ENCODE data around the gene ADARB1. TPM values are rescaled to one million over a fixed set of nuclear protein-coding genes. Genes with fewer than 3 reads are reported as not detected.

The ADARB1 gene
- total RNA-seq, 4 donors from 2014 or later: 3.4 to 15.6 (median 5.7) TPM

DNA sequence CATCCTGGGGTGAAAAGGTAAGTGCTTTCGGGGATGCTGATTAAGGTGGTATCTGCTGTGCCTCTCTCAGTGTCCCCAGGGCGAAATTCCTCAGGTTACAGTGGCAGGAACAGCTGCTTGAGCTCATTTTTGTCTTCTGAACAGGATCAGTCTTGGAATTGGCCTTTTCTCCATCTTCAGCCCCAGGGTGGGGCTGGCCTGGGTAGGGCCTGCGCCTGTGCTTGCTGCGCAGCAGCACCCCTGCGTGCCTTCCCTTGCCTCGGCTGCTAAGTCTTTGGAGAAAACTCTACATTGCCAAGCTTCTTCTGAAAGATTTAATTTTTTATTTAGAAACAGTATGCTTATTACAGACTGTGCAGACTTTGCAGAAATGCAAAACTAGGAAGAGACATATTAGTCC is 41.7 kb downstream of the ADARB1 start:
- Histone ChIP-seq H3K27ac (no peak overlapping the region), H3K4me1 (peaks cover 0 to 2% (median 2%) of the 10 kb centered on the region in 3 donors), H3K9me3 (no peaks in the 10 kb centered on the region), H3K36me3 (peaks cover 0 to 8% (median 0%) of the 10 kb centered on the region in 3 donors), H3K4me3 (no peak overlapping the region), H3K27me3 (no peaks in the 10 kb centered on the region)
- intact Hi-C loops (cut with DNase I): no loop called here
- TF ChIP-seq CTCF (IDR thresholded peaks at IDR 0.05) (no peak), POLR2A (IDR thresholded peaks at IDR 0.05) (no peak)
- DNase-seq: no peak
- WGBS, 2 donors: 68% methylated on average over 6 of the region's 6 CpGs

DNA sequence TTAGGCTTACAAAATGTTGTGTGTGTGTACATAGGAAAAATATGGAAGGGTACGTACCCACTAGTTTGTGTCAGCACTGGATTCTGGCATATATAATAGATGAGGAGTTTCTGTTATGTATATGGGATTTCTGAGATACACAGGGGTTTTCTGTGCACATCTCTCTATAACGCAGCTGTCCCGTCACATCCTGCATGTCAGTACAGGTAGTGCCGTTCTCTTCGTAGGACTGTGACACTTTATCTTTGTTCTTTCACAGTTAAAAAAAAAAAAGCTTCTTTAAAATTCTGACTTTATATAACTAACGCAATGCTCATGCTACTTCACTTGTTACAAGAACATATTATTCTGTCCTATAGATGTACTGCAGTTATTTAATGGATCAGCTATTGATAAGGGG is 42.9 kb downstream of the ADARB1 start:
- H3K9me3 ChIP-seq: no peaks in the 10 kb centered on the region
- H3K4me3 ChIP-seq: no peak overlapping the region
- DNase-seq: no peak
- no peaks in the 10 kb centered on the region for H3K27me3 ChIP-seq
- H3K36me3 ChIP-seq: peaks cover 0 to 8% (median 0%) of the 10 kb centered on the region in 3 donors
- intact Hi-C loops (cut with DNase I): no loop called here
- WGBS, 2 donors: 92 to 93% methylated on average over 6 of the region's 6 CpGs
- H3K4me1 ChIP-seq: no peaks in the 10 kb centered on the region
- no peak overlapping the region for H3K27ac ChIP-seq
- no peak for TF ChIP-seq CTCF (IDR thresholded peaks at IDR 0.05)
- no peak for TF ChIP-seq POLR2A (IDR thresholded peaks at IDR 0.05)

GRCh38 chr21:45118099-45118498 is 43.7 kb downstream of the ADARB1 start:
- no peak for DNase-seq
- intact Hi-C loops (cut with DNase I): no loop called here
- Histone ChIP-seq H3K36me3 (peaks cover 0 to 8% (median 0%) of the 10 kb centered on the region in 3 donors), H3K27ac (no peak overlapping the region), H3K4me1 (no peaks in the 10 kb centered on the region), H3K4me3 (no peak overlapping the region), H3K9me3 (no peaks in the 10 kb centered on the region), H3K27me3 (no peaks in the 10 kb centered on the region)
- TF ChIP-seq POLR2A (IDR thresholded peaks at IDR 0.05) (no peak), CTCF (IDR thresholded peaks at IDR 0.05) (no peak)
- 88 to 94% methylated on average over 2 of the region's 2 CpGs for WGBS, 2 donors

- H3K27me3 ChIP-seq: no peaks in the 10 kb centered on the region
- TF ChIP-seq CTCF (IDR thresholded peaks at IDR 0.05): no peak
- TF ChIP-seq POLR2A (IDR thresholded peaks at IDR 0.05): no peak
- intact Hi-C loops (cut with DNase I): loop anchor here (10.0 kb wide), 1 partner anchor 325 kb away; no protein-coding TSS in a partner anchor
Observed at GRCh38 chr21:45119812-45120211, 45.4 kb downstream of the ADARB1 start.

DNA sequence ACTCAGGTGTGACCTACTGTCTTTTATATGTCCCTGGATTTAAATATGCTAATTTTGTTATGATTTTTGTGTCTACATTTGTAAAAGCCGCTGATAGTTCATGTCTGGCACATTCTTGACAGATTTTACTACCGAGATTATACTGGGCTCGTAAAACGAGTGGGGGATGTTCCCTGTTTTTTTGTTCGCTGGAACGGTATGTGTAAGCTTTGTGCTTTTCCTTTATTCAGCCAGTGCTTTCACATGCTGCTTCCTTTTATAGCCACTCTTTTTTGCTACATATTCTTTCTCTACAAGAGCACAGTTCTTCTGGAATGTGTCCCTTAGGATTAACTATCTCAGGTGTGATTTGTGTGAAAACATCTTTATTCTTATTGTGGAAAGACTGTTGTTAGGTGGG is 46.6 kb downstream of the ADARB1 start:
- Histone ChIP-seq H3K27ac (no peak overlapping the region), H3K9me3 (no peaks in the 10 kb centered on the region), H3K36me3 (peaks cover 0 to 8% (median 0%) of the 10 kb centered on the region in 3 donors), H3K4me3 (no peak overlapping the region), H3K4me1 (no peaks in the 10 kb centered on the region), H3K27me3 (no peaks in the 10 kb centered on the region)
- DNase-seq: no peak
- 82 to 89% methylated on average over 6 of the region's 6 CpGs for WGBS, 2 donors
- TF ChIP-seq POLR2A (IDR thresholded peaks at IDR 0.05): no peak
- TF ChIP-seq CTCF (IDR thresholded peaks at IDR 0.05): no peak
- intact Hi-C loops (cut with DNase I): loop anchor here (10.0 kb wide), 1 partner anchor 326 kb away; no protein-coding TSS in a partner anchor

More at GRCh38 chr21:45119812-45120211, 45.4 kb downstream of the ADARB1 start:
- Histone ChIP-seq H3K4me1 (no peaks in the 10 kb centered on the region), H3K9me3 (no peaks in the 10 kb centered on the region), H3K36me3 (peaks cover 0 to 8% (median 0%) of the 10 kb centered on the region in 3 donors), H3K4me3 (no peak overlapping the region), H3K27ac (no peak overlapping the region)
- WGBS, 2 donors: 89 to 95% methylated on average over 7 of the region's 7 CpGs
- no peak for DNase-seq
